HG03066 (cell line): Measurements from ENCODE around the gene APOBR.
"Not testable (repeated sequence)": the region's sequence is repeated elsewhere in the genome, so short reads cannot be mapped to it uniquely, and the experiment has no call there.

Experiments used
- ATAC-seq: cut with Tn5 transposase; IDR thresholded peaks from one replicate; pipeline ENCODE4 v1.9.1; 2021; ENCODE audit warnings: low read depth; ENCODE audit not compliant: unreplicated experiment

Gene APOBR

DNA sequence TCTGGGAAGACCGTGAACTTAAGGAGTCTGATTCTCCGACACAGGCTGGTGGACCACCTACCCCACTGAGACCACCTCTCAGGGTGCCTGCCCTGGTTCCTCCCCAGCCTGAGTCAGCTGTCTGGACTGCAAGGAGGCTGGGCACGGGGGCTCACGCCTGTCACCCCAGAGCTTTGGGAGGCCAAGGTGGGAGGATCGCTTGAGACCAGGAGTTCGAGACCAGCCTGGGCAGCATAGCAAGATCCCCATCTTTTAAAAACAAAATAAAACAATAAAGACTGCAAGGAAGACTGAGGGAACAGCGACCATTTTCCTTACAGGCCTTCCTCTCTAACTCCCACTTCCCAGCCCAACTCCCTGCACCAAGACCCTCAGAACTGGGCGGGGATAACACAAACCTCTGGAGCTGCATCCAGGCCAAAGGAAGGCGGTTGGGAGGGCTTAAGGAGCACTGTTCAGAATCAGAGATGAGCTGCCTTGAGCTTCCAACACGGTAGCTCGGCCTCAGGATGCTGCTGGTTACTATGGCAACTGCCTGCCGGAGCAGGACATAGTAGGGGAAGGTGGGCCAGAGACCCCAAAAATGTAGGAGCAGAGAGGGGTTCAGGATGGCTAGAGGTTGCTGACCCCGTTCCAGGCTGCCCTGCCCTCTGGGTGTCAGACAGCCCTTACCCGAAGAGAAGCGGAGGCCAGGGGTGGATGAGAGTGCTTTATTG is 4.4 kb downstream of the APOBR start:
- ATAC-seq: no peak

GRCh38 chr16:28499854-28500253 is 5.4 kb downstream of the APOBR start:
- ATAC-seq: no peak

GRCh38 chr16:28500476-28501180 is 6.2 kb downstream of the APOBR start:
- ATAC-seq: not testable (repeated sequence)

- ATAC-seq: no peak
Measured at GRCh38 chr16:28501258-28502232, 7.1 kb downstream of the APOBR start.

DNA sequence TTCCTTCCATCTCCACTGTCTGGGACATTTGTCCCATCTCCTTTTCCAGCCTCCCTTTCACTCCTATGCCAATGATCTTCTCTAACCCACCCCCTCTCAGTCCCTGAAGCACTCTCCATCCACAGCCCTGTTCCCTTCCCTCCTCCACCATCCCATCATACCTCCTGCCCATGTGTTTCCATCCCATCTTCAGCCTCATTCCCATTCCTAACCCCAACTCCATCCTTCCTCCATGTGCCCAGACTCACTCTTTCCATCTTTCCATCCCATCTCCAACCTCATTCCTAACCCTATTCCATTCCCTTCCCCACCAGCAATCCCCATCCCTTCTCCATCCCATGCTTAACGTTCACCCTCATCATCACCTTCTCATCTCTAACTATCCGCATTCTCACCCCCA is 7.8 kb downstream of the APOBR start:
- ATAC-seq: no peak

DNA sequence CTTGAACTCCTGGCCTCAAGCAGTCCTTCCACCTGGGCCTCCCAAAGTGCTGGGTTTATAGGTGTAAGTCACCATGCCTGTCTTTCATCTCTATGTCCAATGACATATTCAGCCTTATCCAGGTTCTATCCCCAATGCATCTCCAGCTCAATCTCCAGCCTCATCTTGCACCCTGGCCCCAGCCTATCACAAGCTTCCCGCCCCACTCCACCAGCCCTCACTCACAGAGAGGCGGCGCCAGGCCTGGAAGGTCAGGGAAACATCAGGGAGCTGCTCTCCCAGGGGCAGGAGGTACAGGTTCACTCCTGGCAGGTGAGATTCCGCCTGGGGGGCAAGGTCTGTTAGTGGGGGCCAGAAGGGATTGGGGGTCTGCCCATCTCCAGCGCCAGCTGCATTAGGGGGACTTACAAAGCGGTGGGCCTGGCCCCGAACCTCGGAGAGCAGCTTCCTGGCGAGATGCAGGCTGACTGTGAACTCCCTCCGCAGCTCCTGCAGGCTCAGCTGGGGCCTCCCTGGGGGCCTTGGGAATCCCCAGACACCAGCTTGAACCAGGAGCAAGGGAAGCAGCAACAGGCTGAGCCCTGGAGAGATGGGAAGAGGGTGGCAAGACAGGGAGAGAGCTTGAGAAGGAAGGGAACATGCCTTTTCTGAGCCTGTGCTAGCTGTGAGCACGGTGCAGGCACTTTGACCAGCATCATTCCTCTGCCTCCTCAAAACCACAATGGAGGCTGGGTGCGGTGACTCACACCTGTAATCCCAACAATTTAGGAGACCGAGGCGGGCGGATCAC is 9.2 kb downstream of the APOBR start:
- ATAC-seq: no peak

DNA sequence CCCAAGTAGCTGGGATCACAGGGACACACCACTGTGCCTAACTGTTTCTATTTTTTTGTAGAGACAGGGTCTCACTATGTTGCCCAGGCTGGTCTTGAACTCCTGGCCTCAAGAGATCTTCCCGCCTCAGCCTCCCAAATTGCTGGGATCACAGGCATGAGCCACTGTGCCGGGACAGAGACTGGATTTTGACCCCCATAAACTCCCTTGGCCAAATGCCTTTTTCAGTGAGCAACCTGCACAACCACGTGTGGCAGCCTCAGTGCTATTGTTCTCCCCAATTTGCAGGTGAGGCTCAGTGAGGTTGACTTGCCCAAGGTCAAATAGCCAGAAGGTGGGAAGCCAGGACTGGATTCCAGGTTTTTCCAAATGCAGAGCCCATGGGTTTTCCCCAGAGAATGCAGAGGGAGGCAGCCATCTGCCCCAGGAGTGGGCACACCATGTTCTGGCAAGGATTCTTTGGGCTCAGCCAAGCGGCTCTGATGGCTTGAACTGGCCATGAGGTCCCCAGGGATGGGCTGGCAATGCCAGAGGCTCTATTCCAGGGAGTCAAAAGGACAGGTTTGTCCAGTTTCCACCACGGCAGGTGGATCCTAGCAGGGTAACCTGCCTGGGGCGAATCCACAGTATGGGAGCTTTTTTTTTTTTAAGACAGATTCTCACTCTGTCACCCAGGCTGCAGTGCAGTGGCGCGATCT is 10.4 kb downstream of the APOBR start:
- ATAC-seq: no peak

GRCh38 chr16:28505489-28506137 is 11.2 kb downstream of the APOBR start:
- ATAC-seq: no peak

DNA sequence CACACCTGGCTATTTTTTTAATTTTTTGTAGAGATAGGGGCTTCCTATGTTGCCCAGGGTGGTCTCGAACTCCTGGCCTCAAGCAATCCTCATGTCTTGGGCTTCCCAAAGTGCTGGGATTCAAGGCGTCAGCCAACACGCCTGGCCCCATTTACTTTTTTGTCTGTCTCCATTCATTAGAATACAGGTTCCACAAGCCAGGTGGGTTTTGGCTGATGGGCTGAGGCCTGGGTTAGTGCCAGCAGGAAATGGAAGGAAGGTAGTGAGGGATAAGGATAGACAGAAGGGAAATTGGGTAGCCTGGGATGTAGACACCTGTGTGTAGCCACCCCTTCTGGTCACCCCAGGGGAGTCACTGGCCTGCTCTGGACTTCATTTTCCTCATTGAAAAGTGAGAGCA is 16.6 kb downstream of the APOBR start:
- no peak for ATAC-seq

- ATAC-seq: no peak
Measured at GRCh38 chr16:28511801-28512789, 17.7 kb downstream of the APOBR start.

GRCh38 chr16:28513484-28514181 is 19.2 kb downstream of the APOBR start:
- ATAC-seq: no peak

- ATAC-seq: no peak
Measured at GRCh38 chr16:28514246-28514645, 19.8 kb downstream of the APOBR start.

DNA sequence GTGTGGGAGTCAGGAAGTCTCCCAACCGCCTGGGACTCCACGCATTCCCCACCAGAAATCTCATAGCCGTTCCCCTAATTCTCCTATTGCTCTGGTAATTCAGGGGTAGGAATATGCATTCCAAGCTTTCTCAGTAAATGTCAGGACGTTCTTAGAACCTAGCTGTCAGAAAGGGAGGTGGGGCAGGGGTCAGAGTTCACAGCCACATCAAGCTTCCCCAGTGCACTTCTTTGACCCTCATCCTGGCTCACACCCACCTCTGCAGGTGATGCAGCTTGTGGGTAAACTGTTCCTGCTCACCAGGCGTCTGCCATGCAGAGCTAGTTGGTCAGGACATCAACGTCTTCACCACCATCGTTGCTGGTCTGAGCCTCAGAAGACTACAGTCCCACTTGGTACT is 26.2 kb downstream of the APOBR start:
- no peak for ATAC-seq

GRCh38 chr16:28521436-28521835 is 27.0 kb downstream of the APOBR start:
- ATAC-seq: no peak

DNA sequence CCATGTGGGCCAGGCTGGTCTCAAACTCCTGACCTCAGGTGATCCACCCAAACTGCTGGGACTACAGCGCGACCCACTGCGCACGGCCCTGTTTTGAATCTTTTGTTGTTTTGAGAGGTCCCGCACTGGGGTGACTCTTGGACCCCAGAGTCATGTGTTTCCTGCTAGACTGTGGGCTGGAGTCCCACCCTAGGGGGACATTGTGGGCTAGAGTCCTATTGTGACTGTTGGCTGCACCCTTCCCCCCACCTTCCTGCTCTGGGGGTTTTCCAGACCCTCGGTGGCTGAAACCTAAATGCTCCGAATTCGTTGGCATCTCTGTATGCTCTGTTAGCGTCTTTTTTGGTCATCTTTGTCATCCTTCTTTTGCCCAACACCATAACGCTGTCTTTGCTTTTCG is 28.3 kb downstream of the APOBR start:
- no peak for ATAC-seq

- no peak for ATAC-seq
Measured at GRCh38 chr16:28524681-28525171, 30.3 kb downstream of the APOBR start.
